Measurements from ENCODE around the gene PFDN4.

DNA sequence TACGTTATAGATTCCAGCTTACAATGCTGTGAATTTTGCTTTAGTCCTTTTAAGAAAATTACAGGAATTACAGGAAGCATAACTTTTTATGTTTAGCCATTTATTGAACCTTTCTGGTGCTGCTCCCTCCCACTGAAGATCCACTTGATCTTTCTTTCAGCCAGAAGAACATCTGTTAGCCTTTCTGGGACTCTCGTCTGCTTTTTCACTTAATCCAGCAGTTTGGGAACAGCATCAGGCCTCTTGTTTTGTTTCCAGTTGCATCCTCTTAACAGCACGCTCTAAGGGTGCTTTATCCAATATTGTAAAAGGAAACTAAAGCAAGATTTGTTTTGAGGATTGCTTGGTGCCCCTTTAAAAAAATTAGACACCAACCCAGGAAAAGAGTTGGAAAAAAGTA is 23.8 kb upstream of the PFDN4 start:
- TF ChIP-seq, protein P1, sequence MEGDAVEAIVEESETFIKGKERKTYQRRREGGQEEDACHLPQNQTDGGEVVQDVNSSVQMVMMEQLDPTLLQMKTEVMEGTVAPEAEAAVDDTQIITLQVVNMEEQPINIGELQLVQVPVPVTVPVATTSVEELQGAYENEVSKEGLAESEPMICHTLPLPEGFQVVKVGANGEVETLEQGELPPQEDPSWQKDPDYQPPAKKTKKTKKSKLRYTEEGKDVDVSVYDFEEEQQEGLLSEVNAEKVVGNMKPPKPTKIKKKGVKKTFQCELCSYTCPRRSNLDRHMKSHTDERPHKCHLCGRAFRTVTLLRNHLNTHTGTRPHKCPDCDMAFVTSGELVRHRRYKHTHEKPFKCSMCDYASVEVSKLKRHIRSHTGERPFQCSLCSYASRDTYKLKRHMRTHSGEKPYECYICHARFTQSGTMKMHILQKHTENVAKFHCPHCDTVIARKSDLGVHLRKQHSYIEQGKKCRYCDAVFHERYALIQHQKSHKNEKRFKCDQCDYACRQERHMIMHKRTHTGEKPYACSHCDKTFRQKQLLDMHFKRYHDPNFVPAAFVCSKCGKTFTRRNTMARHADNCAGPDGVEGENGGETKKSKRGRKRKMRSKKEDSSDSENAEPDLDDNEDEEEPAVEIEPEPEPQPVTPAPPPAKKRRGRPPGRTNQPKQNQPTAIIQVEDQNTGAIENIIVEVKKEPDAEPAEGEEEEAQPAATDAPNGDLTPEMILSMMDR (IDR thresholded peaks at IDR 0.05; ENCODE audit: insufficient read depth, low read length, poor library complexity, severe bottlenecking): no peak
- TF ChIP-seq EZH2phosphoT487 (conservative IDR thresholded peaks at IDR 0.05; ENCODE audit: low read length): no peak
